ENCODE results near the gene PIP4K2A.

DNA sequence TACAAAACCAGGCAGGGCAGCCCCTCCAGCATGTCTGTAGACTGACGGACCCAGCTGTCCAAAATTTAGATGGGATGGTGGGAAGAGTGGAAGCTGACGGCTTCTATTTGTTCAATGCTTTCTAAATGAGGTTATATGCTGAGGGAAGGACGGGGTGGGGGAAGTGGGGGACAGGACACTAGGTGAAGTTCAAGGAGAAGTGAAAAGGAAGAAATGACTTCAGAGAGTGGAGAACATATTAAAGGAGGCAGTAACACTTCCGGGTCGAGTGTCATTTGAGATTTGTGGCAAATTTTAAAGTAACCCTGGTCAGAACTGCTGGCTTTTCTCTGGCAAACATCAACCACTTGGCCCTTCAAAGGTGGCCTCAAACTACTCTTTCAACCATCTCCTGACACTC is 9.4 kb downstream of the PIP4K2A start:
- TF ChIP-seq, protein P1, sequence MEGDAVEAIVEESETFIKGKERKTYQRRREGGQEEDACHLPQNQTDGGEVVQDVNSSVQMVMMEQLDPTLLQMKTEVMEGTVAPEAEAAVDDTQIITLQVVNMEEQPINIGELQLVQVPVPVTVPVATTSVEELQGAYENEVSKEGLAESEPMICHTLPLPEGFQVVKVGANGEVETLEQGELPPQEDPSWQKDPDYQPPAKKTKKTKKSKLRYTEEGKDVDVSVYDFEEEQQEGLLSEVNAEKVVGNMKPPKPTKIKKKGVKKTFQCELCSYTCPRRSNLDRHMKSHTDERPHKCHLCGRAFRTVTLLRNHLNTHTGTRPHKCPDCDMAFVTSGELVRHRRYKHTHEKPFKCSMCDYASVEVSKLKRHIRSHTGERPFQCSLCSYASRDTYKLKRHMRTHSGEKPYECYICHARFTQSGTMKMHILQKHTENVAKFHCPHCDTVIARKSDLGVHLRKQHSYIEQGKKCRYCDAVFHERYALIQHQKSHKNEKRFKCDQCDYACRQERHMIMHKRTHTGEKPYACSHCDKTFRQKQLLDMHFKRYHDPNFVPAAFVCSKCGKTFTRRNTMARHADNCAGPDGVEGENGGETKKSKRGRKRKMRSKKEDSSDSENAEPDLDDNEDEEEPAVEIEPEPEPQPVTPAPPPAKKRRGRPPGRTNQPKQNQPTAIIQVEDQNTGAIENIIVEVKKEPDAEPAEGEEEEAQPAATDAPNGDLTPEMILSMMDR (conservative IDR thresholded peaks at IDR 0.05; ENCODE audit: low read depth in 2 of 2), result no peak
- TF ChIP-seq EZH2 (IDR thresholded peaks at IDR 0.05; ENCODE audit: low read depth, unreplicated experiment) (no peak), CREB1 (CRISPR knock-in tag; IDR thresholded peaks at IDR 0.05; ENCODE audit: low read depth) (no peak), NANOG (IDR thresholded peaks at IDR 0.05; ENCODE audit: borderline replicate concordance) (no peak), EZH2phosphoT487 (IDR thresholded peaks at IDR 0.05; ENCODE audit: unreplicated experiment) (no peak), POLR2AphosphoS5 (IDR thresholded peaks at IDR 0.05; ENCODE audit: low read depth) (no peak)
- TF ChIP-seq, protein P2, sequence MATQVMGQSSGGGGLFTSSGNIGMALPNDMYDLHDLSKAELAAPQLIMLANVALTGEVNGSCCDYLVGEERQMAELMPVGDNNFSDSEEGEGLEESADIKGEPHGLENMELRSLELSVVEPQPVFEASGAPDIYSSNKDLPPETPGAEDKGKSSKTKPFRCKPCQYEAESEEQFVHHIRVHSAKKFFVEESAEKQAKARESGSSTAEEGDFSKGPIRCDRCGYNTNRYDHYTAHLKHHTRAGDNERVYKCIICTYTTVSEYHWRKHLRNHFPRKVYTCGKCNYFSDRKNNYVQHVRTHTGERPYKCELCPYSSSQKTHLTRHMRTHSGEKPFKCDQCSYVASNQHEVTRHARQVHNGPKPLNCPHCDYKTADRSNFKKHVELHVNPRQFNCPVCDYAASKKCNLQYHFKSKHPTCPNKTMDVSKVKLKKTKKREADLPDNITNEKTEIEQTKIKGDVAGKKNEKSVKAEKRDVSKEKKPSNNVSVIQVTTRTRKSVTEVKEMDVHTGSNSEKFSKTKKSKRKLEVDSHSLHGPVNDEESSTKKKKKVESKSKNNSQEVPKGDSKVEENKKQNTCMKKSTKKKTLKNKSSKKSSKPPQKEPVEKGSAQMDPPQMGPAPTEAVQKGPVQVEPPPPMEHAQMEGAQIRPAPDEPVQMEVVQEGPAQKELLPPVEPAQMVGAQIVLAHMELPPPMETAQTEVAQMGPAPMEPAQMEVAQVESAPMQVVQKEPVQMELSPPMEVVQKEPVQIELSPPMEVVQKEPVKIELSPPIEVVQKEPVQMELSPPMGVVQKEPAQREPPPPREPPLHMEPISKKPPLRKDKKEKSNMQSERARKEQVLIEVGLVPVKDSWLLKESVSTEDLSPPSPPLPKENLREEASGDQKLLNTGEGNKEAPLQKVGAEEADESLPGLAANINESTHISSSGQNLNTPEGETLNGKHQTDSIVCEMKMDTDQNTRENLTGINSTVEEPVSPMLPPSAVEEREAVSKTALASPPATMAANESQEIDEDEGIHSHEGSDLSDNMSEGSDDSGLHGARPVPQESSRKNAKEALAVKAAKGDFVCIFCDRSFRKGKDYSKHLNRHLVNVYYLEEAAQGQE (IDR thresholded peaks at IDR 0.05; ENCODE audit: unreplicated experiment), result no peak
